ENCODE data around the gene TMEM183A.

TMEM183A gene

GRCh38 chr1:203065191-203065590 lies 58.0 kb downstream of the TMEM183A start:
- Histone ChIP-seq H3K4me3 (no peak overlapping the region), H3K27me3 (ENCODE audit: low read depth) (no peaks in the 10 kb centered on the region), H3K9me3 (no peaks in the 10 kb centered on the region), H3K36me3 (replicated peaks) (no peaks in the 10 kb centered on the region), H3K4me1 (no peaks in the 10 kb centered on the region)
- in situ Hi-C loops (cut with MboI; ENCODE audit: low sequenced_read_pairs): no loop called here
- DNase-seq (ENCODE audit: low spot score in 2 of 2): no peak

GRCh38 chr1:203065986-203066385 lies 58.8 kb downstream of the TMEM183A start:
- in situ Hi-C loops (cut with MboI; ENCODE audit: low sequenced_read_pairs): no loop called here
- H3K4me1 ChIP-seq: no peaks in the 10 kb centered on the region
- no peak for DNase-seq (ENCODE audit: low spot score in 2 of 2)
- no peaks in the 10 kb centered on the region for H3K27me3 ChIP-seq (ENCODE audit: low read depth)
- H3K9me3 ChIP-seq: no peaks in the 10 kb centered on the region
- no peaks in the 10 kb centered on the region for H3K36me3 ChIP-seq (replicated peaks)
- H3K4me3 ChIP-seq: no peak overlapping the region

- Histone ChIP-seq H3K4me3 (no peak overlapping the region), H3K27me3 (ENCODE audit: low read depth) (no peaks in the 10 kb centered on the region), H3K36me3 (replicated peaks) (no peaks in the 10 kb centered on the region), H3K9me3 (no peaks in the 10 kb centered on the region), H3K4me1 (no peaks in the 10 kb centered on the region)
- no peak for DNase-seq (ENCODE audit: low spot score in 2 of 2)
- in situ Hi-C loops (cut with MboI; ENCODE audit: low sequenced_read_pairs): no loop called here
These were observed 59.8 kb downstream of the TMEM183A start for GRCh38 chr1:203066965-203067364.

GRCh38 chr1:203069030-203069747 lies 62.0 kb downstream of the TMEM183A start:
- Histone ChIP-seq H3K4me3 (no peak overlapping the region), H3K36me3 (replicated peaks) (no peaks in the 10 kb centered on the region), H3K27me3 (ENCODE audit: low read depth) (no peaks in the 10 kb centered on the region), H3K9me3 (no peaks in the 10 kb centered on the region), H3K4me1 (no peaks in the 10 kb centered on the region)
- in situ Hi-C loops (cut with MboI; ENCODE audit: low sequenced_read_pairs): no loop called here
- DNase-seq (ENCODE audit: low spot score in 2 of 2): no peak

- no peaks in the 10 kb centered on the region for H3K4me1 ChIP-seq
- DNase-seq (ENCODE audit: low spot score in 2 of 2): no peak
- no peaks in the 10 kb centered on the region for H3K36me3 ChIP-seq (replicated peaks)
- no peaks in the 10 kb centered on the region for H3K9me3 ChIP-seq
- H3K4me3 ChIP-seq: no peak overlapping the region
- no peaks in the 10 kb centered on the region for H3K27me3 ChIP-seq (ENCODE audit: low read depth)
- in situ Hi-C loops (cut with MboI; ENCODE audit: low sequenced_read_pairs): no loop called here
These were observed 64.9 kb downstream of the TMEM183A start for GRCh38 chr1:203072002-203072602.

- in situ Hi-C loops (cut with MboI; ENCODE audit: low sequenced_read_pairs): no loop called here
- no peaks in the 10 kb centered on the region for H3K4me1 ChIP-seq
- H3K36me3 ChIP-seq (replicated peaks): no peaks in the 10 kb centered on the region
These were observed 65.7 kb downstream of the TMEM183A start for GRCh38 chr1:203072911-203073310.

GRCh38 chr1:203073469-203073868 lies 66.3 kb downstream of the TMEM183A start:
- in situ Hi-C loops (cut with MboI; ENCODE audit: low sequenced_read_pairs): no loop called here
- Histone ChIP-seq H3K4me3 (no peak overlapping the region), H3K36me3 (replicated peaks) (no peaks in the 10 kb centered on the region), H3K4me1 (no peaks in the 10 kb centered on the region), H3K27me3 (ENCODE audit: low read depth) (no peaks in the 10 kb centered on the region), H3K9me3 (no peaks in the 10 kb centered on the region)
- DNase-seq (ENCODE audit: low spot score in 2 of 2): no peak

More at GRCh38 chr1:203072911-203073310, 65.7 kb downstream of the TMEM183A start:
- Histone ChIP-seq H3K9me3 (no peaks in the 10 kb centered on the region), H3K4me3 (no peak overlapping the region), H3K27me3 (ENCODE audit: low read depth) (no peaks in the 10 kb centered on the region)
- no peak for DNase-seq (ENCODE audit: low spot score in 2 of 2)
